Keratinocyte (primary cell): ENCODE data around the gene GOLIM4. TPM values are rescaled to one million over a fixed set of nuclear protein-coding genes. Genes with fewer than 3 reads are reported as not detected.

Source experiments
- DNase-seq: peaks from one replicate; pipeline ENCODE4 v3.0.0-alpha.2; 2011; ENCODE audit warnings: low read depth, missing footprints, low spot score
- FAIRE-seq: peaks from 2 replicates; lab custom pipeline; 2011; peaks lifted over from hg19 to GRCh38; lab: Jason Lieb, UNC
- H2AFZ ChIP-seq: 2 replicates; pipeline ENCODE4 v1.6.0; 2012; ENCODE audit warnings: low read length, control low read depth, inconsistent platforms; ENCODE audit not compliant: control insufficient read depth
- H3K27ac ChIP-seq: 2 replicates; pipeline ENCODE4 v1.5.1; 2011; ENCODE audit warnings: low read length; ENCODE audit not compliant: control insufficient read depth, insufficient read depth
- H3K27me3 ChIP-seq: 3 replicates; pipeline ENCODE4 v1.6.0; 2011; ENCODE audit warnings: low read length; ENCODE audit not compliant: control insufficient read depth, insufficient read depth; ENCODE audit errors: extremely low read depth
- H3K36me3 ChIP-seq, 2 experiments: 2 replicates in 1 of 2; 3 replicates in 1 of 2; pipeline ENCODE4 v1.5.1; 2011; ENCODE audit warnings: low read length in 2 of 2, mild to moderate bottlenecking in 1 of 2; ENCODE audit not compliant: control insufficient read depth in 2 of 2, insufficient read depth in 2 of 2; ENCODE audit errors: extremely low read depth in 1 of 2
- H3K4me1 ChIP-seq: 3 replicates; pipeline ENCODE4 v1.5.1; 2011; ENCODE audit warnings: low read length; ENCODE audit not compliant: control insufficient read depth, insufficient read depth; ENCODE audit errors: extremely low read depth
- H3K4me2 ChIP-seq: 3 replicates; pipeline ENCODE4 v1.6.0; 2011; ENCODE audit warnings: low read depth, low read length; ENCODE audit not compliant: control insufficient read depth, insufficient read depth; ENCODE audit errors: extremely low read depth
- H3K4me3 ChIP-seq, 3 experiments: fragments of 200-600 bp in 1 of 3; sonication (generic) in 1 of 3; 2 replicates in 2 of 3; 3 replicates in 1 of 3; pipeline ENCODE4 v1.5.1; 2011 to 2016; ENCODE audit warnings: low read length in 3 of 3, mild to moderate bottlenecking in 3 of 3, control low read depth in 2 of 3, inconsistent platforms in 1 of 3, low read depth in 1 of 3, mixed read lengths in 1 of 3, mixed run types in 1 of 3, moderate library complexity in 1 of 3; ENCODE audit not compliant: control insufficient read depth in 2 of 3, insufficient read depth in 2 of 3; ENCODE audit errors: extremely low read depth in 1 of 3
- H3K79me2 ChIP-seq: 2 replicates; pipeline ENCODE4 v1.6.0; 2012; ENCODE audit warnings: low read length; ENCODE audit not compliant: control insufficient read depth, insufficient read depth
- H3K9ac ChIP-seq: 3 replicates; pipeline ENCODE4 v1.6.0; 2011; ENCODE audit warnings: low read length; ENCODE audit not compliant: control insufficient read depth, insufficient read depth; ENCODE audit errors: extremely low read depth
- H3K9me1 ChIP-seq: 3 replicates; pipeline ENCODE4 v1.6.0; 2011; ENCODE audit warnings: low read length; ENCODE audit not compliant: control insufficient read depth, insufficient read depth; ENCODE audit errors: extremely low read depth
- H3K9me3 ChIP-seq: 2 replicates; pipeline ENCODE4 v1.5.1; 2012; ENCODE audit warnings: low read depth, low read length; ENCODE audit not compliant: control insufficient read depth
- H4K20me1 ChIP-seq: 3 replicates; pipeline ENCODE4 v1.6.0; 2011; ENCODE audit warnings: low read length; ENCODE audit not compliant: control insufficient read depth, insufficient read depth; ENCODE audit errors: extremely low read depth
- CTCF ChIP-seq, 3 experiments: IDR thresholded peaks in 1 of 3; conservative IDR thresholded peaks in 1 of 3; optimal IDR thresholded peaks in 1 of 3; 2 replicates in 2 of 3; 3 replicates in 1 of 3; pipeline versions ENCODE3 to v1.5.1; 2011; ENCODE audit warnings: low read length in 3 of 3, mild to moderate bottlenecking in 3 of 3, moderate library complexity in 2 of 3, control low read depth in 1 of 3, inconsistent platforms in 1 of 3; ENCODE audit not compliant: insufficient read depth in 2 of 3; ENCODE audit errors: extremely low read depth in 1 of 3
- EZH2 ChIP-seq: IDR thresholded peaks from one replicate; pipeline ENCODE4 v1.6.1; 2012; ENCODE audit warnings: inconsistent platforms, mild to moderate bottlenecking, low read length, moderate library complexity
- dilution Hi-C: fragments of 300-500 bp; cut with MboI; formaldehyde crosslinking; loops from one replicate; pipeline ENCODE4 v1.7.0; 2020; ENCODE audit warnings: low sequenced_read_pairs; ENCODE audit not compliant: extremely low pct_ligation_motif_present
- polyA plus RNA-seq, 5 experiments: library from polyadenylated mRNA; depleted of rRNA in 3 of 5; stranded (reverse) in 3 of 5; stranded (forward) in 1 of 5; unstranded in 1 of 5; fragments of >200 nt; gene quantifications; 1 replicate in 1 of 5; 2 replicates in 3 of 5; 3 replicates in 1 of 5; pipeline versions ENCODE4 v1.2.1 to v1.2.3, GENCODE V29; 2011 to 2012; ENCODE audit warnings: missing spikeins in 2 of 5, low read depth in 1 of 5, low replicate concordance in 1 of 5

The GOLIM4 gene
- polyA plus RNA-seq, 1 donor (not counting 4 experiments of a cell fraction or from before 2014, with no cell fraction given), result 13.4 TPM

GRCh38 chr3:168121184-168122017 lies 25.7 kb upstream of the GOLIM4 start:
- Histone ChIP-seq H3K27me3 (no peaks in the 10 kb centered on the region), H3K4me3 (no peak overlapping the region), H3K27ac (no peak overlapping the region), H3K79me2 (no peaks in the 10 kb centered on the region), H2AFZ (no peak overlapping the region), H3K9me3 (no peaks in the 10 kb centered on the region), H4K20me1 (no peaks in the 10 kb centered on the region), H3K4me2 (no peak overlapping the region), H3K9ac (no peak overlapping the region), H3K36me3 (no peaks in the 10 kb centered on the region), H3K4me1 (peaks cover 12% of the 10 kb centered on the region), H3K9me1 (no peaks in the 10 kb centered on the region)
- TF ChIP-seq CTCF (optimal IDR thresholded peaks at IDR 0.05 in 1 of 3, IDR thresholded peaks at IDR 0.05 in 1 of 3, conservative IDR thresholded peaks at IDR 0.05 in 1 of 3; ENCODE audit: extremely low read depth in 1 of 3, insufficient read depth in 2 of 3, low read length in 3 of 3) (no peak), EZH2 (no peak)
- DNase-seq, result no peak
- no peak for FAIRE-seq
- dilution Hi-C loops, result no loop called here

- Histone ChIP-seq H3K27me3 (no peaks in the 10 kb centered on the region), H3K79me2 (no peaks in the 10 kb centered on the region), H4K20me1 (no peaks in the 10 kb centered on the region), H3K9me1 (no peaks in the 10 kb centered on the region), H3K36me3 (no peaks in the 10 kb centered on the region), H3K27ac (no peak overlapping the region), H3K4me3 (no peak overlapping the region), H3K4me1 (peaks cover 12% of the 10 kb centered on the region), H3K9ac (no peak overlapping the region), H3K4me2 (no peak overlapping the region), H2AFZ (peak overlapping the region; percentile 54), H3K9me3 (no peaks in the 10 kb centered on the region)
- no peak for TF ChIP-seq EZH2
- dilution Hi-C loops, result no loop called here
- DNase-seq, result no peak
- no peak for FAIRE-seq
These were observed 22.2 kb upstream of the GOLIM4 start for GRCh38 chr3:168117853-168118313.
